ENCODE measurements around the gene MRPL20. TPM values are rescaled to one million over a fixed set of nuclear protein-coding genes. Genes with fewer than 3 reads are reported as not detected.

Gene MRPL20
- total RNA-seq, 1 donor from 2014 or later, result 96.1 TPM

DNA sequence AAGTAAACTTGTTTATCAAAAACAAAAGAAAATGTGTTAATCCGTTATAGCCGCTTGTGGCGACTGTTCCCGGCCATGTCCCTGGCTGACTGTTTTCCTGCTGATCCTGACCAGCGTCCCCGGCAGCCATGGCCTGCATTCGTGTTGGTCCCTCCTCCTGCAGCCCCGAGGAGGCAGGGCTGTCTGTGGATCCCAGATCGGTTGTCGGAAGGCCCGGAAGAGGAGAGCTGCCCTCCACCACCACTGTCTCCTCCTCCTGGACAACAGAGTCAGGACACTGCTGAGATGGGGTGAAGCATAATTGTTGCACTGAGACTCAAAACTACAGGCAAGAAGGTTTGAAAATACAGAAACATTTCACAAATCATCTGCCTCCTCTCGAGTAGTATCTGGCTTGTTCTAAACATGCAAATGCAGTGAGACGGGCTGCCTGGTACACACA is 45.1 kb downstream of the MRPL20 start:
- no peaks in the 10 kb centered on the region for H3K9me3 ChIP-seq (ENCODE audit: low read depth)
- no peak overlapping the region for H3K9ac ChIP-seq
- H4K20me1 ChIP-seq (ENCODE audit: low read depth), result no peaks in the 10 kb centered on the region
- H3F3A ChIP-seq (ENCODE audit: low read depth), result peaks cover 49% of the 10 kb centered on the region
- Mint-ChIP-seq H3K36me3 (no peaks in the 10 kb centered on the region), H3K9me3 (no peaks in the 10 kb centered on the region), H3K27me3 (ENCODE audit: insufficient read depth, low read depth) (peaks cover 11% of the 10 kb centered on the region), H3K4me3 (no peak overlapping the region), H3K4me1 (peaks cover 40% of the 10 kb centered on the region), H3K27ac (peak overlapping the region; percentile 82)
- H2AFZ ChIP-seq (replicated peaks), result peak overlapping the region; percentile 85
- no peaks in the 10 kb centered on the region for H3K79me2 ChIP-seq (ENCODE audit: low read depth)
- peaks cover 37% of the 10 kb centered on the region for H3K4me1 ChIP-seq
- TF ChIP-seq EZH2 (IDR thresholded peaks at IDR 0.05) (no peak), EZH2phosphoT487 (IDR thresholded peaks at IDR 0.05) (no peak)
- TF ChIP-seq, protein P1, sequence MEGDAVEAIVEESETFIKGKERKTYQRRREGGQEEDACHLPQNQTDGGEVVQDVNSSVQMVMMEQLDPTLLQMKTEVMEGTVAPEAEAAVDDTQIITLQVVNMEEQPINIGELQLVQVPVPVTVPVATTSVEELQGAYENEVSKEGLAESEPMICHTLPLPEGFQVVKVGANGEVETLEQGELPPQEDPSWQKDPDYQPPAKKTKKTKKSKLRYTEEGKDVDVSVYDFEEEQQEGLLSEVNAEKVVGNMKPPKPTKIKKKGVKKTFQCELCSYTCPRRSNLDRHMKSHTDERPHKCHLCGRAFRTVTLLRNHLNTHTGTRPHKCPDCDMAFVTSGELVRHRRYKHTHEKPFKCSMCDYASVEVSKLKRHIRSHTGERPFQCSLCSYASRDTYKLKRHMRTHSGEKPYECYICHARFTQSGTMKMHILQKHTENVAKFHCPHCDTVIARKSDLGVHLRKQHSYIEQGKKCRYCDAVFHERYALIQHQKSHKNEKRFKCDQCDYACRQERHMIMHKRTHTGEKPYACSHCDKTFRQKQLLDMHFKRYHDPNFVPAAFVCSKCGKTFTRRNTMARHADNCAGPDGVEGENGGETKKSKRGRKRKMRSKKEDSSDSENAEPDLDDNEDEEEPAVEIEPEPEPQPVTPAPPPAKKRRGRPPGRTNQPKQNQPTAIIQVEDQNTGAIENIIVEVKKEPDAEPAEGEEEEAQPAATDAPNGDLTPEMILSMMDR (IDR thresholded peaks at IDR 0.05), result no peak
- no peak for DNase-seq (ENCODE audit: low spot score)
- H3K36me3 ChIP-seq, result no peaks in the 10 kb centered on the region
- peaks cover 3% of the 10 kb centered on the region for H3K27me3 ChIP-seq
- no peak overlapping the region for H3K4me3 ChIP-seq
- H3K4me2 ChIP-seq, result no peak overlapping the region
- no peak overlapping the region for H3K27ac ChIP-seq

DNA sequence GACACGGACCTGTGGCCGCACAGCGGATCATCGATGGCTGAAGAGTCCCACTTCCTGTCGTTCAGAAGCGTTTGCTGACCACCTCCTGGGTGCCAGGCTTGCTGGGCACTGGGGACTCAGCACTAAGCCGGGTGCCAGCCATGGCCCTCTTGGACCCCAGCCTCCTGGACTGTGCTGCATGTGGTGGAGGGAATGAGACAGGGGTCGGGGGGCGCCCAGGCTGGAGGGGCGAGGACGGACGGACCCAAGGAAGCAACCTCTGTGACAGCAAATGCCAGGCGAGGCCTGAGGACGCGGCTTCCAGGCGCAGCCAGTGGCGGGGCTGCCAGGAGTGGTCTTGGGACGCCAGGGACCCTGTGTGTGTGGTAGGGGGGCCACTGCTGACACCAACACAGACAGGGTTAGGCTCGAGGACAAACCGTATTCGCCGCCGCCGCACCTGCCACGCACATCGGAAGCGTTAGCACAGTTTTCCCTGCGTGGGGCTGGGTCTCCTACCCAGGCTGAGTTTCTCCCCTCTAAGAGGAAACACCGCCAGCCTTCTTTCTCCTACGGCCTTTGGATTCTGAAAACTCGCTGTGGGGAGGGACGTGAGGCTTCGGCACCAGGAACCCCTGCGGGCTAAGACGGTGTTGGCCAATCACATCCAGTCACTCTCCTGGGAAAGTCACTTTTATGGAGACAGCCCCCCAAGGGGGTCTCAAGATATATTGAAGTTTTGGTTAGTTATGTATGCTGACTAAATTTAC is 45.7 kb downstream of the MRPL20 start:
- H3K9ac ChIP-seq, result no peak overlapping the region
- H3K9me3 Mint-ChIP-seq, result no peaks in the 10 kb centered on the region
- peaks cover 52% of the 10 kb centered on the region for H3F3A ChIP-seq (ENCODE audit: low read depth)
- peaks cover 41% of the 10 kb centered on the region for H3K4me1 Mint-ChIP-seq
- H3K36me3 ChIP-seq, result no peaks in the 10 kb centered on the region
- H4K20me1 ChIP-seq (ENCODE audit: low read depth), result no peaks in the 10 kb centered on the region
- no peak overlapping the region for H3K27ac ChIP-seq
- no peaks in the 10 kb centered on the region for H3K79me2 ChIP-seq (ENCODE audit: low read depth)
- H3K27me3 Mint-ChIP-seq (ENCODE audit: insufficient read depth, low read depth), result peaks cover 11% of the 10 kb centered on the region
- H3K27ac Mint-ChIP-seq, result peak overlapping the region; percentile 58
- peaks cover 3% of the 10 kb centered on the region for H3K27me3 ChIP-seq
- peak overlapping the region; percentile 15 for H3K4me3 Mint-ChIP-seq
- TF ChIP-seq, protein P1 (IDR thresholded peaks at IDR 0.05), result no peak
- TF ChIP-seq EZH2phosphoT487 (IDR thresholded peaks at IDR 0.05), result no peak
- no peak for TF ChIP-seq EZH2 (IDR thresholded peaks at IDR 0.05)
- H2AFZ ChIP-seq (replicated peaks), result no peak overlapping the region
- DNase-seq (ENCODE audit: low spot score), result no peak
- H3K4me2 ChIP-seq, result no peak overlapping the region
- no peaks in the 10 kb centered on the region for H3K36me3 Mint-ChIP-seq
- H3K4me3 ChIP-seq, result no peak overlapping the region
- peaks cover 43% of the 10 kb centered on the region for H3K4me1 ChIP-seq
- H3K9me3 ChIP-seq (ENCODE audit: low read depth), result no peaks in the 10 kb centered on the region

DNA sequence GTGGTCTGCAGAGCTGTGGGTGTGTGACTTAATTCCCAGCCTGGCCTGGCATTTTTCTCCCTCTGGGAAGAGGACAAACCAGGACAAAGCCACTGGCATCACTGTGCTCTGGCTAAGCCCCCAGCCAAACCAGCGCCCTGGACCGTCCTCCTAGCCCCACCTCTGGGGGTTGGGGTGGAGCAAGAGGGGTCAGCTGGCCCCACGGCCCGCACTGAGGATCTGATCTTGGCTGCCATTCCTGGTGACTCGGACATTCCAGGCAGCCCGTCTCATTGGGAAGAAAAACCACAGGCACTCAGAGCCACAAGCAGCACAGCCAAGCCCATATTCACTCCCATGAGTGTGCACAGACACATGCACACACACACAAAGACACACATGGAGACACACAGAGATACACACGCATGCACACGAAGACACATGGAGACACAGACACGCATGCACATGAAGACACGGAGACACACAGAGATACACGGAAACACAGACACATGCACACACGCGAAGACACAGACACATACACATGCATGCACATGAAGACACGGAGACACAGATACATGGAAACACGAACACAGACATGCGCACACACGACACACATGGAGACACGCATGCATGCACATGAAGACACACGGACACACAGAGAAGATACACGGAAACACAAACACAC is 46.5 kb downstream of the MRPL20 start:
- H3K4me1 Mint-ChIP-seq, result peaks cover 41% of the 10 kb centered on the region
- H3K27me3 Mint-ChIP-seq (ENCODE audit: insufficient read depth, low read depth), result peaks cover 11% of the 10 kb centered on the region
- peak; percentile 71 for DNase-seq (ENCODE audit: low spot score)
- no peaks in the 10 kb centered on the region for H3K9me3 Mint-ChIP-seq
- no peaks in the 10 kb centered on the region for H4K20me1 ChIP-seq (ENCODE audit: low read depth)
- no peak overlapping the region for H2AFZ ChIP-seq (replicated peaks)
- peak overlapping the region; percentile 58 for H3K27ac Mint-ChIP-seq
- no peaks in the 10 kb centered on the region for H3K36me3 ChIP-seq
- peak overlapping the region; percentile 15 for H3K27ac ChIP-seq
- H3K79me2 ChIP-seq (ENCODE audit: low read depth), result no peaks in the 10 kb centered on the region
- TF ChIP-seq EZH2phosphoT487 (IDR thresholded peaks at IDR 0.05) (no peak), EZH2 (IDR thresholded peaks at IDR 0.05) (no peak)
- TF ChIP-seq, protein P1 (IDR thresholded peaks at IDR 0.05), result no peak
- H3K4me2 ChIP-seq, result peak overlapping the region; percentile 27
- peaks cover 44% of the 10 kb centered on the region for H3F3A ChIP-seq (ENCODE audit: low read depth)
- H3K9ac ChIP-seq, result no peak overlapping the region
- no peaks in the 10 kb centered on the region for H3K9me3 ChIP-seq (ENCODE audit: low read depth)
- H3K4me1 ChIP-seq, result peaks cover 43% of the 10 kb centered on the region
- H3K4me3 Mint-ChIP-seq, result peak overlapping the region; percentile 15
- no peak overlapping the region for H3K4me3 ChIP-seq
- peaks cover 9% of the 10 kb centered on the region for H3K27me3 ChIP-seq
- H3K36me3 Mint-ChIP-seq, result no peaks in the 10 kb centered on the region

Data from neural progenitor cell (in vitro differentiated cells).